Stomach (tissue), 19 donors: Measurements from ENCODE around the gene TADA2B. TPM values are rescaled to one million over a fixed set of nuclear protein-coding genes. Genes with fewer than 3 reads are reported as not detected.

Experiments used
- DNase-seq, 2 donors: peaks; one replicate each; pipeline versions ENCODE4 v3.0.0 to v3.0.0-alpha.2; 2013 to 2019
- H3K27ac ChIP-seq, 5 donors: fragments of 200-600 bp in 4 of 5; sonication (generic) in 4 of 5; one replicate each; pipeline ENCODE4 v1.5.1; 2013 to 2019; ENCODE audit warnings: mild to moderate bottlenecking in 1 of 5, moderate library complexity in 1 of 5
- H3K27me3 ChIP-seq, 3 donors: fragments of 200-600 bp; sonication (generic); one replicate each; pipeline ENCODE4 v1.5.1; 2017 to 2019; ENCODE audit warnings: mixed run types in 1 of 3
- H3K36me3 ChIP-seq, 4 donors: fragments of 200-600 bp; sonication (generic); 1 replicate in 3 of 4; 2 replicates in 1 of 4; pipeline ENCODE4 v1.5.1; 2016 to 2019
- H3K4me1 ChIP-seq, 4 donors: fragments of 200-600 bp; sonication (generic); one replicate each; pipeline ENCODE4 v1.5.1; 2016 to 2019
- H3K4me3 ChIP-seq, 4 donors: fragments of 200-600 bp; sonication (generic) in 3 of 4; one replicate each; pipeline ENCODE4 v1.5.1; 2016 to 2019; ENCODE audit warnings: mild to moderate bottlenecking in 1 of 4
- H3K9me3 ChIP-seq, 4 donors: fragments of 200-600 bp; sonication (generic); one replicate each; pipeline ENCODE4 v1.5.1; 2016 to 2019
- EP300 ChIP-seq: sonication (generic); formaldehyde crosslinking; IDR thresholded peaks from one replicate; pipeline ENCODE4 v1.6.1; 2017; ENCODE audit warnings: antibody characterized with exemption
- POLR2A ChIP-seq, 4 donors: fragments of 450-650 bp; IDR thresholded peaks; one replicate each; pipeline ENCODE4 v1.6.1; 2016; ENCODE audit warnings: antibody characterized with exemption in 4 of 4, control low read depth in 2 of 4, mild to moderate bottlenecking in 1 of 4, moderate library complexity in 1 of 4
- POLR2AphosphoS5 ChIP-seq, 3 donors: sonication (generic); formaldehyde crosslinking; IDR thresholded peaks; one replicate each; pipeline ENCODE4 v1.6.1; 2016; ENCODE audit warnings: antibody characterized with exemption in 3 of 3
- WGBS, 5 donors: extraction: QIAGEN DNeasy Blood & Tissue Kit in 3 of 5; methylation state at CpG; one replicate each; pipeline versions ENCODE4 v1.1.5 to v1.1.7; 2013 to 2018; 5-methylcytosine and 5-hydroxymethylcytosine counted together
- intact Hi-C: fragments of 100-400 bp; cut with DNase I; formaldehyde crosslinking; loops from one replicate; pipeline ENCODE4 v1.15.1; 2023; ENCODE audit warnings: low total_unique reads
- long read RNA-seq, 10 donors: transcript quantifications; one replicate each; lab custom pipeline, GENCODE V29; 2026
- polyA plus RNA-seq, 3 donors: library from polyadenylated mRNA; stranded (reverse); fragments of 200-250 nt; gene quantifications; one replicate each; pipeline ENCODE4 v1.2.3, GENCODE V29; 2013
- total RNA-seq, 5 donors: library from RNA; depleted of rRNA; stranded (reverse); fragments of >200 nt; gene quantifications; one replicate each; pipeline versions ENCODE4 v1.1.0 to v1.2.3, GENCODE V29; 2014 to 2016
- TF ChIP-seq, protein P1 (sequence below), 7 experiments: fragments of 450-650 bp in 4 of 7; fragments of 200-600 bp in 3 of 7; sonication (generic) in 3 of 7; IDR thresholded peaks; one replicate each; pipeline ENCODE4 v1.5.1; 2016 to 2019; ENCODE audit warnings: antibody characterized with exemption in 7 of 7, control low read depth in 2 of 7, mild to moderate bottlenecking in 1 of 7
- donor health status: healthy with polysubstance abuse.
- donor health status: Bipolar disorder and iron deficiency.
- donor health status: healthy.

The TADA2B gene
- 10 to 100 TPM in 4 of 5 donors, 1 to 10 TPM in 1; 1.2 to 73.7 (median 19.3) TPM for total RNA-seq
- polyA plus RNA-seq = 10 to 100 TPM in 2 of 3 donors, 1 to 10 TPM in 1; 9.0 to 13.9 (median 12.5) TPM
- long read RNA-seq, donor 1, full-length matches to known transcripts = 17 of 17 reads
- long read RNA-seq, donor 1, partial matches to known transcripts = 0 of 17 reads
- long read RNA-seq, donor 1, other reads (novel, unspliced or antisense) = 0 of 17 reads
- long read RNA-seq, donor 2, full-length matches to known transcripts = 19 of 19 reads
- long read RNA-seq, donor 2, partial matches to known transcripts = 0 of 19 reads
- long read RNA-seq, donor 2, other reads (novel, unspliced or antisense) = 0 of 19 reads
- long read RNA-seq, donor 3, full-length matches to known transcripts = 7 of 7 reads
- long read RNA-seq, donor 3, partial matches to known transcripts = 0 of 7 reads
- long read RNA-seq, donor 3, other reads (novel, unspliced or antisense) = 0 of 7 reads
- long read RNA-seq, donor 4, partial matches to known transcripts = 0 of 1 reads
- long read RNA-seq, donor 4, other reads (novel, unspliced or antisense) = 0 of 1 reads
- long read RNA-seq, donor 5, full-length matches to known transcripts = 14 of 14 reads
- long read RNA-seq, donor 5, partial matches to known transcripts = 0 of 14 reads
- long read RNA-seq, donor 5, other reads (novel, unspliced or antisense) = 0 of 14 reads
- long read RNA-seq, donor 6 = 0 reads
- long read RNA-seq, donor 7, full-length matches to known transcripts = 14 of 14 reads
- long read RNA-seq, donor 7, partial matches to known transcripts = 0 of 14 reads
- long read RNA-seq, donor 7, other reads (novel, unspliced or antisense) = 0 of 14 reads
- long read RNA-seq, donor 8, full-length matches to known transcripts = 14 of 14 reads
- long read RNA-seq, donor 8, partial matches to known transcripts = 0 of 14 reads
- long read RNA-seq, donor 8, other reads (novel, unspliced or antisense) = 0 of 14 reads
- long read RNA-seq, donor 9, transcript TADA2B-205 (1 exons, 3,818 nt) = major isoform, 12 of 13 reads
- long read RNA-seq, donor 9, partial matches to known transcripts = 0 of 13 reads
- long read RNA-seq, donor 9, other reads (novel, unspliced or antisense) = 0 of 13 reads
- long read RNA-seq, donor 10, full-length matches to known transcripts = 3 of 3 reads
- long read RNA-seq, donor 10, partial matches to known transcripts = 0 of 3 reads
- long read RNA-seq, donor 10, other reads (novel, unspliced or antisense) = 0 of 3 reads

DNA sequence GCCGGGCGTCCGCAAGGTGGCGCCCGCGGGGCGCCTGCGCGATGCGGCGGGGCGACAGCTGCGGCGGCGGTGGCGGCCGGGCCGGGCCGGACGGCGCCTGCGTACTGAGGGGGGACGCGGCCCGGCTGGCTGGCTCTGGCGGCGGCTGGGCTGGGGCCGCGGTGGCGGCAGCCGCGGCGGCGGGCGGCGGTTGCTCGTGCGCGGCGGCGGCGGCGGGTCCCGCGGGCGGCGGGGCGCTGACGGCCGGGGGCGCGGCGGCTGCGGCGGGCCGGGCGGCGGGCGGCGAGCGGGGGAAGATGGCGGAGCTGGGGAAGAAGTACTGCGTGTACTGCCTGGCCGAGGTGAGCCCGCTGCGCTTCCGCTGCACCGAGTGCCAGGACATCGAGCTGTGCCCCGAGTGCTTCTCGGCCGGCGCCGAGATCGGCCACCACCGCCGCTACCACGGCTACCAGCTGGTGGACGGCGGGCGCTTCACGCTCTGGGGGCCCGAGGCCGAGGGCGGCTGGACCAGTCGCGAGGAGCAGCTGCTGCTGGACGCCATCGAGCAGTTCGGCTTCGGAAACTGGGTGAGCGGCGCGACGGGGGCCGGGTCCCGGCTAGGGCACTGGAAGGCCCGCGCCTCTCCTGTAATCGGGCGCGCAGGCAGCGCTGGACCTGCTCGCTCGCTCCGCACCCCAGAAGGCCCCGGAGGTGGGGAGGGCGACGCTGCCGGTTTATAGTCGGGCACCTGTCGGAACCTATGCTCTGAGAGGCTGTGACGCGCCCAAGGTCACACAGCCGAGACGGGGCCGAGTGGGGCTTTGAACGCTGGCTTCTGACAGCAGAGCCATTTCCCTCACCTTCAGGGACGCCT is at the start of gene TADA2B:
TADA2B (plus strand) TSS at position 89 of the 853 bp plus-strand sequence; CDS start at position 297, 208 bp downstream.
- intact Hi-C loops = loop anchor here (10.0 kb wide), 1 partner anchor 59 kb away; no protein-coding TSS in a partner anchor
- Histone ChIP-seq H3K27me3 (no peaks in the 10 kb centered on the region), H3K27ac (peak within 1 kb of the TSS; percentile 79 to 93 (median 93)), H3K4me3 (peak within 1 kb of the TSS; percentile 88 to 99 (median 98)), H3K36me3 (peaks cover 0 to 3% (median 0%) of the 10 kb centered on the region in 4 donors), H3K4me1 (peaks cover 31 to 63% (median 60%) of the 10 kb centered on the region in 4 donors), H3K9me3 (no peaks in the 10 kb centered on the region)
- TF ChIP-seq, protein P1, sequence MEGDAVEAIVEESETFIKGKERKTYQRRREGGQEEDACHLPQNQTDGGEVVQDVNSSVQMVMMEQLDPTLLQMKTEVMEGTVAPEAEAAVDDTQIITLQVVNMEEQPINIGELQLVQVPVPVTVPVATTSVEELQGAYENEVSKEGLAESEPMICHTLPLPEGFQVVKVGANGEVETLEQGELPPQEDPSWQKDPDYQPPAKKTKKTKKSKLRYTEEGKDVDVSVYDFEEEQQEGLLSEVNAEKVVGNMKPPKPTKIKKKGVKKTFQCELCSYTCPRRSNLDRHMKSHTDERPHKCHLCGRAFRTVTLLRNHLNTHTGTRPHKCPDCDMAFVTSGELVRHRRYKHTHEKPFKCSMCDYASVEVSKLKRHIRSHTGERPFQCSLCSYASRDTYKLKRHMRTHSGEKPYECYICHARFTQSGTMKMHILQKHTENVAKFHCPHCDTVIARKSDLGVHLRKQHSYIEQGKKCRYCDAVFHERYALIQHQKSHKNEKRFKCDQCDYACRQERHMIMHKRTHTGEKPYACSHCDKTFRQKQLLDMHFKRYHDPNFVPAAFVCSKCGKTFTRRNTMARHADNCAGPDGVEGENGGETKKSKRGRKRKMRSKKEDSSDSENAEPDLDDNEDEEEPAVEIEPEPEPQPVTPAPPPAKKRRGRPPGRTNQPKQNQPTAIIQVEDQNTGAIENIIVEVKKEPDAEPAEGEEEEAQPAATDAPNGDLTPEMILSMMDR (IDR thresholded peaks at IDR 0.05) = no peak
- no peak for TF ChIP-seq EP300
- peak in 1 of 3 donors; percentile 13 for TF ChIP-seq POLR2AphosphoS5 (IDR thresholded peaks at IDR 0.05)
- TF ChIP-seq POLR2A (IDR thresholded peaks at IDR 0.05) = no peak
- WGBS, 5 donors = 0 to 1% (median 0%) methylated on average over 22 to 114 of the region's 119 CpGs
- peak; percentile 53 to 76 for DNase-seq

- DNase-seq = no peak
- H3K9me3 ChIP-seq = no peaks in the 10 kb centered on the region
- no peak overlapping the region for H3K4me3 ChIP-seq
- H3K27ac ChIP-seq = no peak overlapping the region
- H3K4me1 ChIP-seq = peaks cover 14 to 37% (median 23%) of the 10 kb centered on the region in 4 donors
- TF ChIP-seq, protein P1 (IDR thresholded peaks at IDR 0.05) = no peak
- TF ChIP-seq POLR2A (IDR thresholded peaks at IDR 0.05) (no peak), POLR2AphosphoS5 (IDR thresholded peaks at IDR 0.05) (no peak), EP300 (no peak)
- WGBS, 5 donors = 92 to 98% (median 96%) methylated on average over 12 of the region's 12 CpGs
- peaks cover 61 to 84% (median 79%) of the 10 kb centered on the region in 4 donors for H3K36me3 ChIP-seq
- intact Hi-C loops = no loop called here
- no peaks in the 10 kb centered on the region for H3K27me3 ChIP-seq
These were observed 46.7 kb upstream of the TADA2B start for GRCh38 chr4:6996481-6996880.

GRCh38 chr4:6999172-7000086 is 43.7 kb upstream of the TADA2B start:
- intact Hi-C loops = no loop called here
- no peak overlapping the region for H3K4me3 ChIP-seq
- peaks cover 0 to 13% (median 0%) of the 10 kb centered on the region in 4 donors for H3K4me1 ChIP-seq
- no peaks in the 10 kb centered on the region for H3K27me3 ChIP-seq
- DNase-seq = no peak
- WGBS, 5 donors = 82 to 92% (median 87%) methylated on average over 12 to 14 of the region's 14 CpGs
- TF ChIP-seq POLR2AphosphoS5 (IDR thresholded peaks at IDR 0.05) (no peak), POLR2A (IDR thresholded peaks at IDR 0.05) (no peak), EP300 (no peak)
- TF ChIP-seq, protein P1 (IDR thresholded peaks at IDR 0.05) = no peak
- peaks cover 74 to 100% (median 100%) of the 10 kb centered on the region in 4 donors for H3K36me3 ChIP-seq
- peak overlapping the region in 2 of 5 donors; percentile 47 to 52 for H3K27ac ChIP-seq
- no peaks in the 10 kb centered on the region for H3K9me3 ChIP-seq
